HepG2 (cell line): ENCODE data around the gene DPP3. TPM values are rescaled to one million over a fixed set of nuclear protein-coding genes. Genes with fewer than 3 reads are reported as not detected.
A peak's percentile ranks its signal among the peaks of the same experiment; 100 is the strongest.

Source experiments
- ATAC-seq: fragments of 200-7000 bp; cut with Tn5 transposase; 3 replicates; pipeline ENCODE4 v1.9.1; 2020; ENCODE audit warnings: mild to moderate bottlenecking, moderate library complexity
- BruUV-seq: library from RNA; stranded (reverse); fragments of 400-500 nt; replicated peaks from 2 replicates; lab custom pipeline; 2021; lab: Mats Ljungman, UMichigan
- CTCF ChIA-PET: fragments of 300-600 bp; formaldehyde crosslinking; extraction: SDS; loops from one replicate; lab custom pipeline; 2021; ENCODE audit warnings: low total read pairs, inconsistent platforms, low intra/inter-chr PET ratio; lab: Yijun Ruan, JAX
- POLR2A ChIA-PET: fragments of 350-600 bp; sonication (Branson Sonifier 250); formaldehyde crosslinking; loops from one replicate; lab custom pipeline; 2020; ENCODE audit warnings: antibody characterized with exemption, inconsistent platforms; lab: Yijun Ruan, JAX
- DNase-seq: peaks from one replicate; pipeline ENCODE4 v3.0.0-alpha.2; 2015; ENCODE audit warnings: low spot score
- FAIRE-seq: peaks from 3 replicates; lab custom pipeline; 2011; peaks lifted over from hg19 to GRCh38; lab: Jason Lieb, UNC
- H2AFZ ChIP-seq: one replicate; pipeline ENCODE4 v1.6.1; 2011; ENCODE audit warnings: low read length, inconsistent platforms
- H3K27ac ChIP-seq: fragments of 300-600 bp; 3 replicates; pipeline ENCODE4 v1.8.0; 2011; ENCODE audit warnings: mixed run types, mild to moderate bottlenecking, mixed read lengths, low read length, inconsistent platforms; ENCODE audit not compliant: insufficient read depth; ENCODE audit errors: extremely low read length
- H3K27me3 ChIP-seq, 2 experiments: fragments of 200-600 bp in 1 of 2; 2 replicates in 1 of 2; 3 replicates in 1 of 2; pipeline versions ENCODE4 v1.6.0 to v1.8.0; 2011; ENCODE audit warnings: low read length in 2 of 2, mild to moderate bottlenecking in 2 of 2, moderate library complexity in 2 of 2, inconsistent platforms in 1 of 2; ENCODE audit not compliant: insufficient read depth in 2 of 2, control insufficient read depth in 1 of 2
- H3K36me3 ChIP-seq, 2 experiments: fragments of 200-600 bp in 1 of 2; replicated peaks in 1 of 2; 2 replicates in 1 of 2; 3 replicates in 1 of 2; pipeline versions ENCODE4 v1.5.1 to v1.8.0; 2011; ENCODE audit warnings: low read length in 2 of 2, inconsistent platforms in 1 of 2; ENCODE audit not compliant: insufficient read depth in 2 of 2, control insufficient read depth in 1 of 2
- H3K4me1 ChIP-seq: 2 replicates; pipeline ENCODE4 v1.5.1; 2012; ENCODE audit warnings: low read length, inconsistent platforms; ENCODE audit not compliant: insufficient read depth
- H3K4me2 ChIP-seq: 2 replicates; pipeline ENCODE4 v1.6.0; 2011; ENCODE audit warnings: low read depth, low read length, inconsistent platforms
- H3K4me3 ChIP-seq, 3 experiments: fragments of 200-600 bp in 1 of 3; sonication (generic), shearing (Covaris generic) in 1 of 3; replicated peaks in 1 of 3; 2 replicates each; pipeline ENCODE4 v1.5.1; 2011 to 2016; ENCODE audit warnings: low read length in 3 of 3, inconsistent platforms in 2 of 3, low read depth in 2 of 3, mild to moderate bottlenecking in 2 of 3, control low read depth in 1 of 3, mixed read lengths in 1 of 3; ENCODE audit not compliant: insufficient read depth in 1 of 3
- H3K79me2 ChIP-seq: one replicate; pipeline ENCODE4 v1.6.1; 2011; ENCODE audit warnings: low read length, inconsistent platforms; ENCODE audit not compliant: insufficient read depth
- H3K9ac ChIP-seq: 2 replicates; pipeline ENCODE4 v1.6.0; 2011; ENCODE audit warnings: mild to moderate bottlenecking, low read depth, low read length, inconsistent platforms; ENCODE audit not compliant: insufficient read depth
- H3K9me3 ChIP-seq: 2 replicates; pipeline ENCODE4 v1.5.1; 2012; ENCODE audit warnings: mild to moderate bottlenecking, low read length
- H4K20me1 ChIP-seq: 2 replicates; pipeline ENCODE4 v1.6.0; 2011; ENCODE audit warnings: inconsistent platforms, mild to moderate bottlenecking, low read length, moderate library complexity; ENCODE audit not compliant: insufficient read depth
- NBN ChIP-seq: fragments of 450-650 bp; conservative IDR thresholded peaks from 2 replicates; pipeline ENCODE4 v1.6.1; 2017
- NCOA5 ChIP-seq: sonication (generic); formaldehyde crosslinking; IDR thresholded peaks from 2 replicates; pipeline ENCODE4 v1.4.0; 2020; ENCODE audit warnings: missing genetic modification reagents
- RBM22 ChIP-seq: fragments of 200-400 bp; formaldehyde crosslinking; optimal IDR thresholded peaks from 2 replicates; pipeline ENCODE3; 2017; ENCODE audit warnings: mild to moderate bottlenecking, low read length, moderate library complexity
- RXRB ChIP-seq: IDR thresholded peaks from 2 replicates; pipeline ENCODE4 v1.6.1; 2016; ENCODE audit warnings: borderline replicate concordance, missing genetic modification reagents, missing compliant biosample characterization
- ZBTB38 ChIP-seq: sonication (generic); formaldehyde crosslinking; IDR thresholded peaks from 2 replicates; pipeline ENCODE4 v1.5.1; 2020; ENCODE audit warnings: mild to moderate bottlenecking, missing genetic modification reagents
- ZNF597 ChIP-seq: sonication (generic); formaldehyde crosslinking; IDR thresholded peaks from 2 replicates; pipeline ENCODE4 v1.5.0; 2020; ENCODE audit warnings: missing genetic modification reagents
- WGBS: methylation state at CpG from one replicate; pipeline ENCODE4 v1.1.6; 2017; ENCODE audit warnings: low lambda C conversion rate; 5-methylcytosine and 5-hydroxymethylcytosine counted together
- in situ Hi-C: cut with HindIII; loops from 2 replicates; pipeline ENCODE4 v1.10.0; 2017; ENCODE audit warnings: low pct_unique_long_range_greater_than_20kb; ENCODE audit not compliant: extremely low pct_ligation_motif_present
- intact Hi-C: fragments of 100-400 bp; cut with micrococcal nuclease; formaldehyde crosslinking; loops from one replicate; pipeline ENCODE4 v1.10.0; 2022; ENCODE audit not compliant: unreplicated experiment
- polyA plus RNA-seq, 8 experiments: library from polyadenylated mRNA; depleted of rRNA in 3 of 8; stranded (reverse) in 7 of 8; unstranded in 1 of 8; fragments of >200 nt; fragmentation: Illumina TruSeq in 4 of 8; extraction: Trizol in 4 of 8; gene quantifications; 2 replicates each; pipeline versions ENCODE4 v1.2.1 to v1.2.3, GENCODE V29; 2011 to 2016; ENCODE audit warnings: low read depth in 4 of 8, missing spikeins in 1 of 8, mixed read lengths in 1 of 8; ENCODE audit not compliant: insufficient read depth in 1 of 8
- total RNA-seq, 5 experiments: library from RNA; depleted of rRNA; stranded (reverse); fragments of >200 nt; fragmentation: Illumina TruSeq; extraction: Trizol; gene quantifications; 2 replicates each; pipeline ENCODE4 v1.2.3, GENCODE V29; 2016; ENCODE audit warnings: low read depth in 1 of 5
- TF ChIP-seq, protein P1 (sequence below): sonication (generic); formaldehyde crosslinking; IDR thresholded peaks from 2 replicates; pipeline ENCODE4 v1.4.0; 2020; ENCODE audit warnings: missing genetic modification reagents
- TF ChIP-seq, protein P2 (sequence below): sonication (generic); formaldehyde crosslinking; IDR thresholded peaks from 2 replicates; pipeline ENCODE4 v1.8.0; 2022; ENCODE audit warnings: missing genetic modification reagents, mild to moderate bottlenecking, inconsistent platforms, borderline replicate concordance

The DPP3 gene
- total and polyA plus RNA-seq, 2 of the 13 experiments (the other 11 are each of a cell fraction or from before 2014, with no cell fraction given) = 38.4 to 59.8 TPM

DNA sequence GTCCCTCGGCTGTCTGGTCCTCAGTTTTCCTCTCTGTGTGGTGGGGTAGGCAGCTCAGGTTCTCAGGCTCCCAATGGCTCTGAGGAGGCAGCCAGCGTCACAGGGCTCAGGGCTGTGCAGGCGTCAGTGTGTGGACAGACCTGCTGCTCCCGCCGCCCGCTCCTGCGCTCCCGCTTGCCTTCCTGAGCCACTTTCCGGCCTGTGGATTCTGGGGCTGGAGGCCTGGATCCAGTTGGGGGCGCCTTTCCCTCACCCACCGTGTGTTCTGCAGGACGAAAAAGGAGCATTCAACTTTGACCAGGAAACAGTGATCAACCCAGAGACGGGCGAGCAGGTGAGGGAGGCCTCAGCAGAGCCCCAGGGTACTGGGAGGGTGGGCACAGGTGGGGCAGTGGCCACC, 14.7 kb downstream of the DPP3 start (continued):
- TF ChIP-seq, protein P1, sequence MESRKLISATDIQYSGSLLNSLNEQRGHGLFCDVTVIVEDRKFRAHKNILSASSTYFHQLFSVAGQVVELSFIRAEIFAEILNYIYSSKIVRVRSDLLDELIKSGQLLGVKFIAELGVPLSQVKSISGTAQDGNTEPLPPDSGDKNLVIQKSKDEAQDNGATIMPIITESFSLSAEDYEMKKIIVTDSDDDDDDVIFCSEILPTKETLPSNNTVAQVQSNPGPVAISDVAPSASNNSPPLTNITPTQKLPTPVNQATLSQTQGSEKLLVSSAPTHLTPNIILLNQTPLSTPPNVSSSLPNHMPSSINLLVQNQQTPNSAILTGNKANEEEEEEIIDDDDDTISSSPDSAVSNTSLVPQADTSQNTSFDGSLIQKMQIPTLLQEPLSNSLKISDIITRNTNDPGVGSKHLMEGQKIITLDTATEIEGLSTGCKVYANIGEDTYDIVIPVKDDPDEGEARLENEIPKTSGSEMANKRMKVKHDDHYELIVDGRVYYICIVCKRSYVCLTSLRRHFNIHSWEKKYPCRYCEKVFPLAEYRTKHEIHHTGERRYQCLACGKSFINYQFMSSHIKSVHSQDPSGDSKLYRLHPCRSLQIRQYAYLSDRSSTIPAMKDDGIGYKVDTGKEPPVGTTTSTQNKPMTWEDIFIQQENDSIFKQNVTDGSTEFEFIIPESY (CRISPR knock-in tag) = peak; percentile 39; the same call in 1 of the 2 replicates
- TF ChIP-seq, all 625 proteins: peak for 5

- H3K36me3 ChIP-seq = peaks cover 15 to 33% of the 10 kb centered on the region in 2 experiments; a peak in 4 of 5 replicates
- ATAC-seq = no peak
- H3K27me3 ChIP-seq = no peaks in the 10 kb centered on the region
- intact Hi-C loops (no loop called here), in situ Hi-C loops (no loop called here)
- no peak overlapping the region for H3K4me2 ChIP-seq
- H4K20me1 ChIP-seq = no peaks in the 10 kb centered on the region
- no peak overlapping the region for H3K9ac ChIP-seq
- H3K79me2 ChIP-seq = no peaks in the 10 kb centered on the region
- no peak overlapping the region for H3K27ac ChIP-seq
- WGBS = 94% methylated on average over 14 of the region's 17 CpGs
- BruUV-seq = no TSS peak
- no peak for FAIRE-seq
- no peak overlapping the region for H2AFZ ChIP-seq
- H3K9me3 ChIP-seq = no peaks in the 10 kb centered on the region
- no peak for TF ChIP-seq ZNF597
- TF ChIP-seq NCOA5 (CRISPR knock-in tag) = no peak
- no peak for TF ChIP-seq NBN
- no peak for TF ChIP-seq RXRB (CRISPR knock-in tag)
- no peak for TF ChIP-seq RBM22
- TF ChIP-seq, protein P2, sequence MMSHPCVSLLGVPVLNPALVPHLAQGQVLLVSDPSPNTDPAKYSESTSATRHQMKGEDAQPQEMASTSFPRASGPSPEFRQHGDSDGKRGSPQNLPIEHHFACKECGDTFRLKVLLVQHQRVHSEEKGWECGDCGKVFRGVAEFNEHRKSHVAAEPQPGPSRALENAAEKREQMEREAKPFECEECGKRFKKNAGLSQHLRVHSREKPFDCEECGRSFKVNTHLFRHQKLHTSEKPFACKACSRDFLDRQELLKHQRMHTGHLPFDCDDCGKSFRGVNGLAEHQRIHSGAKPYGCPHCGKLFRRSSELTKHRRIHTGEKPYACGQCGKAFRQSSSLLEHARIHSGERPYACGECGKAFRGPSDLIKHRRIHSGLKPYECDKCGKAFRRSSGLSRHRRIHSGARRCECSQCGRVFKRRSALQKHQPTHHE (CRISPR knock-in tag) = no peak
- 0 out of 2 replicates have a peak, but pooled peaks have one; percentile 6 for TF ChIP-seq ZBTB38 (CRISPR knock-in tag)
- CTCF ChIA-PET = no interaction called here
- no peak overlapping the region for H3K4me3 ChIP-seq
- POLR2A ChIA-PET = no interaction called here
- H3K4me1 ChIP-seq = peaks cover 8% of the 10 kb centered on the region; the same call in 1 of the 2 replicates
- DNase-seq = no peak
Observed at GRCh38 chr11:66495401-66495854, 15.2 kb downstream of the DPP3 start.
